Measurements from ENCODE around the gene ABCC6. TPM values are rescaled to one million over a fixed set of nuclear protein-coding genes. Genes with fewer than 3 reads are reported as not detected.

ABCC6 gene
- total and polyA plus RNA-seq, 2 donors (not counting 3 experiments of a cell fraction or from before 2014, with no cell fraction given), result 0.07 to 0.84 TPM

GRCh38 chr16:16163109-16163508 is 60.2 kb downstream of the ABCC6 start:
- Histone ChIP-seq H3K4me3 (replicated peaks in 1 of 3; ENCODE audit: insufficient read depth in 1 of 3, low read depth in 1 of 3, low read length in 3 of 3) (no peak overlapping the region), H3K4me2 (ENCODE audit: insufficient read depth, low read length) (no peak overlapping the region), H3K4me1 (ENCODE audit: control insufficient read depth, extremely low read depth, insufficient read depth, low read length) (no peaks in the 10 kb centered on the region), H3K9me3 (replicated peaks; ENCODE audit: control insufficient read depth, insufficient read depth, low read length) (no peaks in the 10 kb centered on the region), H3K79me2 (ENCODE audit: control insufficient read depth, insufficient read depth, low read length) (no peaks in the 10 kb centered on the region), H3K27me3 (ENCODE audit: control insufficient read depth in 2 of 2, insufficient read depth in 2 of 2, low read length in 2 of 2) (peaks cover 0 to 1% of the 10 kb centered on the region in 2 experiments), H3K36me3 (ENCODE audit: control insufficient read depth in 2 of 2, extremely low read depth in 1 of 2, insufficient read depth in 2 of 2, low read length in 2 of 2) (no peaks in the 10 kb centered on the region), H4K20me1 (replicated peaks; ENCODE audit: control insufficient read depth, extremely low read depth, insufficient read depth, low read length) (no peaks in the 10 kb centered on the region), H3K27ac (ENCODE audit: insufficient read depth, low read depth, low read length) (no peak overlapping the region), H2AFZ (ENCODE audit: low read depth, low read length) (no peak overlapping the region), H3K9ac (replicated peaks; ENCODE audit: extremely low read depth, insufficient read depth, low read length) (no peak overlapping the region), H3K9me1 (replicated peaks; ENCODE audit: control insufficient read depth, extremely low read depth, insufficient read depth, low read length) (no peaks in the 10 kb centered on the region)
- no TSS peak for BruUV-seq (replicated peaks)
- no peak for FAIRE-seq
- POLR2A ChIA-PET, result no interaction called here
- intact Hi-C loops (cut with micrococcal nuclease) (no loop called here), dilution Hi-C loops (cut with MboI; ENCODE audit: extremely low pct_ligation_motif_present, low sequenced_read_pairs) (no loop called here)
- TF ChIP-seq POLR2AphosphoS5 (IDR thresholded peaks at IDR 0.05; ENCODE audit: insufficient read depth, low read depth, low read length) (no peak), MAX (IDR thresholded peaks at IDR 0.05; ENCODE audit: insufficient read depth, insufficient read length) (no peak), EZH2 (IDR thresholded peaks at IDR 0.05; ENCODE audit: borderline replicate concordance, low read depth, low read length, severe bottlenecking) (no peak), MYC (IDR thresholded peaks at IDR 0.05; ENCODE audit: low read depth, low read length) (no peak), FOS (IDR thresholded peaks at IDR 0.05; ENCODE audit: borderline replicate concordance, insufficient read depth, low read length) (no peak), CTCF (IDR thresholded peaks at IDR 0.05; ENCODE audit: extremely low read depth in 1 of 2, insufficient read depth in 1 of 2, low read depth in 1 of 2, low read length in 2 of 2) (no peak), GATA2 (IDR thresholded peaks at IDR 0.05; ENCODE audit: insufficient read depth, insufficient read length, low read depth, low read length) (no peak), POLR2A (IDR thresholded peaks at IDR 0.05; ENCODE audit: low read depth, low read length) (no peak), JUN (IDR thresholded peaks at IDR 0.05; ENCODE audit: borderline replicate concordance, insufficient read depth, insufficient read length, low read depth) (no peak)
- CTCF ChIA-PET, result no interaction called here
- DNase-seq (ENCODE audit: low read depth, low spot score), result no peak

Measured in endothelial cell of umbilical vein (primary cell).